GM10248 (cell line): ENCODE data around the gene PDAP1.

Experiments used
- CTCF ChIA-PET: fragments of 300-600 bp; sonication (Branson Sonifier 250); formaldehyde crosslinking; extraction: SDS; loops from one replicate; lab custom pipeline; 2021; ENCODE audit warnings: antibody characterized with exemption; lab: Yijun Ruan, JAX
- POLR2A ChIA-PET: fragments of 350-650 bp; sonication (Branson Sonifier 250); formaldehyde crosslinking; extraction: SDS; loops from one replicate; lab custom pipeline; 2020; ENCODE audit warnings: antibody characterized with exemption; lab: Yijun Ruan, JAX
- DNase-seq: peaks from one replicate; pipeline ENCODE4 v3.0.0; 2012; ENCODE audit errors: extremely low spot score
- CTCF ChIP-seq: IDR thresholded peaks from 2 replicates; pipeline ENCODE4 v1.5.1; 2012; ENCODE audit warnings: mild to moderate bottlenecking, low read depth; ENCODE audit errors: extremely low read depth, missing control alignments, control extremely low read depth

PDAP1 gene

GRCh38 chr7:99409192-99409572 lies 785 bp upstream of the PDAP1 start:
- no peak for DNase-seq
- no peak for TF ChIP-seq CTCF
- POLR2A ChIA-PET, result interaction anchor here (0.5 to 2.5 kb wide), 12 partner anchors 9 to 1265 kb away, joined by 3 to 16 read pairs (median 6); partner anchors contain the start of genes ARPC1B and ZKSCAN5
- CTCF ChIA-PET, result interaction anchor here (1.0 to 2.9 kb wide), 6 partner anchors 9 to 44 kb away, joined by 3 to 17 read pairs (median 4); no protein-coding TSS in a partner anchor

GRCh38 chr7:99407872-99408378 lies 472 bp downstream of the PDAP1 start:
- no peak for DNase-seq
- POLR2A ChIA-PET, result interaction anchor here (0.9 to 2.5 kb wide), 8 partner anchors 9 to 97 kb away, joined by 4 to 15 read pairs (median 6); partner anchors contain the start of genes ARPC1B and ZKSCAN5
- TF ChIP-seq CTCF, result no peak
- CTCF ChIA-PET, result interaction anchor here (0.9 to 2.9 kb wide), 8 partner anchors 8 to 584 kb away, joined by 3 to 17 read pairs (median 4); no protein-coding TSS in a partner anchor

- ChIA-PET CTCF (interaction anchor here (1.0 to 2.9 kb wide), 6 partner anchors 8 to 42 kb away, joined by 4 to 17 read pairs (median 6); no protein-coding TSS in a partner anchor), POLR2A (no interaction called here)
- DNase-seq, result no peak
Observed at GRCh38 chr7:99406557-99406956, 1.8 kb downstream of the PDAP1 start.

GRCh38 chr7:99404977-99405320 lies 3.4 kb downstream of the PDAP1 start:
- DNase-seq, result no peak
- ChIA-PET CTCF (no interaction called here), POLR2A (interaction anchor here (0.6 to 1.3 kb wide), 2 partner anchors 12 to 153 kb away, joined by 3 read pairs; partner anchors contain the start of gene ZNF655)
- TF ChIP-seq CTCF, result no peak

More at GRCh38 chr7:99406557-99406956, 1.8 kb downstream of the PDAP1 start:
- TF ChIP-seq CTCF, result no peak

GRCh38 chr7:99404235-99404976 lies 4.0 kb downstream of the PDAP1 start:
- ChIA-PET POLR2A (interaction anchor here (0.6 to 1.7 kb wide), 4 partner anchors 11 to 154 kb away, joined by 3 to 5 read pairs (median 4); partner anchors contain the start of gene ZNF655), CTCF (interaction anchor here (1.2 kb wide), 1 partner anchor 12 kb away, joined by 4 read pairs; no protein-coding TSS in a partner anchor)
- no peak for DNase-seq
- TF ChIP-seq CTCF, result no peak

GRCh38 chr7:99403764-99404163 lies 4.6 kb downstream of the PDAP1 start:
- CTCF ChIA-PET, result interaction anchor here (1.1 to 1.2 kb wide), 2 partner anchors 10 to 12 kb away, joined by 3 to 4 read pairs; no protein-coding TSS in a partner anchor
- TF ChIP-seq CTCF, result no peak
- DNase-seq, result no peak
- POLR2A ChIA-PET, result interaction anchor here (0.7 to 1.7 kb wide), 3 partner anchors 11 to 337 kb away, joined by 3 to 5 read pairs (median 4); no protein-coding TSS in a partner anchor
